IPS-20b (cell line): ENCODE results near the gene ADAMTS8.
"Not testable (repeated sequence)": the region's sequence is repeated elsewhere in the genome, so short reads cannot be mapped to it uniquely, and the experiment has no call there.

Experiments used
- H3K27ac ChIP-seq: one replicate; pipeline ENCODE4 v1.5.1; 2013; ENCODE audit warnings: low read length
- H3K27me3 ChIP-seq: 2 replicates; pipeline ENCODE4 v1.6.1; 2013; ENCODE audit warnings: mild to moderate bottlenecking, low read length, inconsistent platforms; ENCODE audit not compliant: insufficient read depth
- H3K36me3 ChIP-seq: 2 replicates; pipeline ENCODE4 v1.6.1; 2013; ENCODE audit warnings: low read depth, mild to moderate bottlenecking, inconsistent platforms, low read length, moderate library complexity; ENCODE audit not compliant: insufficient read depth
- H3K4me1 ChIP-seq: 2 replicates; pipeline ENCODE4 v1.6.1; 2013; ENCODE audit warnings: mild to moderate bottlenecking, control low read depth, inconsistent platforms, low read length, moderate library complexity; ENCODE audit not compliant: insufficient read depth
- H3K4me3 ChIP-seq: 2 replicates; pipeline ENCODE4 v1.5.1; 2013; ENCODE audit warnings: mild to moderate bottlenecking, low read length, inconsistent platforms
- H3K9ac ChIP-seq: 2 replicates; pipeline ENCODE4 v1.6.1; 2013; ENCODE audit warnings: low read depth, mild to moderate bottlenecking, inconsistent platforms, low read length, moderate library complexity
- H3K9me3 ChIP-seq: 2 replicates; pipeline ENCODE4 v1.6.1; 2013; ENCODE audit warnings: mild to moderate bottlenecking, low read depth, low read length, inconsistent platforms; ENCODE audit not compliant: insufficient read depth

The ADAMTS8 gene

DNA sequence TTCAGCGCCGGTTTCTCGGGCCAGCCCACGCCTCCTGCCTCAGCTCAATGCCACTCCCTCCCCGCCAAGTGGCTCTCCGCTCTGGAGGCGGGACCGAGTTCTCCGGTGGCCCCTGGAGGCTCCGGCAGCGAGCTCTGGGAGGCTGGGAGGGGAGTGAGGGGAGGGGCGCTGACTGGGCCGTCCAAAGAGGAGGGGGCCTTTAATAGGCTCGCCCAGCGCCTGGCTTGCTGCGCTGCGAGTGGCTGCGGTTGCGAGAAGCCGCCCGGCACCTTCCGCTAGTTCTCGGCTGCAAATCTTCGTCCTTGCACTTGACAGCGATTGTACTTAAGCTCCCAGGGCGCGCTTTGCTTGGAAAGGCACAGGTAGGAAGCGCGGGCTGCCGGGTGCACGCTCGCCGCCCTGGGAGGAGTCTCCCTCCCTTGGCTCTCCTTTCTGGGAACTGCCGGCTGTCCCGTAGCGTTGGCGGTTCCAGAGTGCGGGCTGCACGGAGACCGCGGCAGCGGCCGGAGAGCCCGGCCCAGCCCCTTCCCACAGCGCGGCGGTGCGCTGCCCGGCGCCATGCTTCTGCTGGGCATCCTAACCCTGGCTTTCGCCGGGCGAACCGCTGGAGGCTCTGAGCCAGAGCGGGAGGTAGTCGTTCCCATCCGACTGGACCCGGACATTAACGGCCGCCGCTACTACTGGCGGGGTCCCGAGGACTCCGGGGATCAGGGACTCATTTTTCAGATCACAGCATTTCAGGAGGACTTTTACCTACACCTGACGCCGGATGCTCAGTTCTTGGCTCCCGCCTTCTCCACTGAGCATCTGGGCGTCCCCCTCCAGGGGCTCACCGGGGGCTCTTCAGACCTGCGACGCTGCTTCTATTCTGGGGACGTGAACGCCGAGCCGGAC, 20.3 kb upstream of the ADAMTS8 start, which contains the start of gene ADAMTS15:
TSS of gene ADAMTS15 (plus strand) at position 230 of the 894 bp plus-strand sequence. CDS start at position 559, 329 bp downstream.
- H3K27ac ChIP-seq: no peak within 1 kb of the TSS
- H3K36me3 ChIP-seq: no peaks in the 10 kb centered on the region
- H3K9ac ChIP-seq: peak within 1 kb of the TSS; percentile 38; the same call in 1 of the 2 replicates
- H3K9me3 ChIP-seq: no peaks in the 10 kb centered on the region
- H3K4me3 ChIP-seq: peak within 1 kb of the TSS; percentile 76
- H3K4me1 ChIP-seq: 0 out of 2 replicates have a peak, but pooled peaks cover 2% of the 10 kb centered on the region
- H3K27me3 ChIP-seq: peaks cover 80% of the 10 kb centered on the region

- no peak overlapping the region for H3K9ac ChIP-seq
- H3K9me3 ChIP-seq: no peaks in the 10 kb centered on the region
- peak overlapping the region; percentile 76 for H3K4me3 ChIP-seq
- H3K27me3 ChIP-seq: peaks cover 73% of the 10 kb centered on the region
- 0 out of 2 replicates have a peak, but pooled peaks cover 2% of the 10 kb centered on the region for H3K4me1 ChIP-seq
- H3K36me3 ChIP-seq: no peaks in the 10 kb centered on the region
- no peak overlapping the region for H3K27ac ChIP-seq
These were observed 19.6 kb upstream of the ADAMTS8 start for GRCh38 chr11:130448039-130448415.

DNA sequence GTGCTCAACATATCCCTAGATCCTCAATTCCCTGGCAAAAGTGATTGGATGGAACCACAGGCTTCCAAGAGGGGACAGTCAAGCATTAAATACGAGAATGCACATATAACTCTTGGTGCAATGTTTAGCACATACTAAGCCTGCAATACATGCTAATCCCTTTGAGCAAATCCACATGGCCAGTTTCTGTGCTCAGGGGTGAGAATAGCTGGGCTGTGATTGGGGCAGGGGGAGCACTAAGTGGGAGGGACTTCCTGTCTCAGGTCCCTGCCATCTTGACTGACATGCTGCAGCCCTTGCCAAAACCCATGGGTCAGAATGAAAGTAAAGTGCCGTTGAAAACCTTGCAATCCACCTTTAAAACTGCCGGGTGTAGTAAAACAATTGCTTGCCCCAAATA, 17.4 kb upstream of the ADAMTS8 start:
- H3K36me3 ChIP-seq: no peaks in the 10 kb centered on the region
- H3K27me3 ChIP-seq: peaks cover 51% of the 10 kb centered on the region
- no peak overlapping the region for H3K9ac ChIP-seq
- no peak overlapping the region for H3K4me3 ChIP-seq
- H3K4me1 ChIP-seq: 0 out of 2 replicates have a peak, but pooled peaks cover 2% of the 10 kb centered on the region
- no peaks in the 10 kb centered on the region for H3K9me3 ChIP-seq
- no peak overlapping the region for H3K27ac ChIP-seq

- H3K9ac ChIP-seq: no peak overlapping the region
- peaks cover 28% of the 10 kb centered on the region for H3K27me3 ChIP-seq
- no peak overlapping the region for H3K27ac ChIP-seq
- H3K9me3 ChIP-seq: no peaks in the 10 kb centered on the region
- H3K4me3 ChIP-seq: no peak overlapping the region
- H3K4me1 ChIP-seq: no peaks in the 10 kb centered on the region
- no peaks in the 10 kb centered on the region for H3K36me3 ChIP-seq
These were observed 14.3 kb upstream of the ADAMTS8 start for GRCh38 chr11:130442737-130443136.

- H3K27me3 ChIP-seq: peaks cover 19% of the 10 kb centered on the region
- H3K4me3 ChIP-seq: no peak overlapping the region
- no peaks in the 10 kb centered on the region for H3K9me3 ChIP-seq
- no peak overlapping the region for H3K9ac ChIP-seq
- H3K36me3 ChIP-seq: no peaks in the 10 kb centered on the region
- no peak overlapping the region for H3K27ac ChIP-seq
- no peaks in the 10 kb centered on the region for H3K4me1 ChIP-seq
These were observed 13.3 kb upstream of the ADAMTS8 start for GRCh38 chr11:130441719-130442118.

- Histone ChIP-seq H3K27ac (no peak overlapping the region), H3K4me1 (no peaks in the 10 kb centered on the region), H3K9me3 (no peaks in the 10 kb centered on the region), H3K4me3 (no peak overlapping the region), H3K9ac (no peak overlapping the region), H3K27me3 (0 out of 2 replicates have a peak, but pooled peaks cover 3% of the 10 kb centered on the region), H3K36me3 (no peaks in the 10 kb centered on the region)
These were observed 11.5 kb upstream of the ADAMTS8 start for GRCh38 chr11:130439876-130440275.

GRCh38 chr11:130439160-130439519, 10.7 kb upstream of the ADAMTS8 start:
- Histone ChIP-seq H3K4me1 (no peaks in the 10 kb centered on the region), H3K9me3 (no peaks in the 10 kb centered on the region), H3K4me3 (no peak overlapping the region), H3K27ac (no peak overlapping the region), H3K27me3 (0 out of 2 replicates have a peak, but pooled peaks cover 3% of the 10 kb centered on the region), H3K9ac (no peak overlapping the region), H3K36me3 (no peaks in the 10 kb centered on the region)

- H3K27me3 ChIP-seq, H3K36me3 ChIP-seq, H3K27ac ChIP-seq, H3K9ac ChIP-seq, H3K4me1 ChIP-seq, H3K9me3 ChIP-seq, H3K4me3 ChIP-seq: not testable (repeated sequence)
These were observed 10.2 kb upstream of the ADAMTS8 start for GRCh38 chr11:130438401-130439159.

GRCh38 chr11:130437848-130438247, 9.4 kb upstream of the ADAMTS8 start:
- no peak overlapping the region for H3K4me3 ChIP-seq

GRCh38 chr11:130436171-130436570, 7.8 kb upstream of the ADAMTS8 start:
- Histone ChIP-seq H3K27ac (no peak overlapping the region), H3K4me1 (no peaks in the 10 kb centered on the region)

More at GRCh38 chr11:130437848-130438247, 9.4 kb upstream of the ADAMTS8 start:
- Histone ChIP-seq H3K27ac (no peak overlapping the region), H3K9ac (no peak overlapping the region), H3K9me3 (no peaks in the 10 kb centered on the region), H3K4me1 (no peaks in the 10 kb centered on the region), H3K36me3 (no peaks in the 10 kb centered on the region), H3K27me3 (0 out of 2 replicates have a peak, but pooled peaks cover 3% of the 10 kb centered on the region)

GRCh38 chr11:130435671-130436070, 7.3 kb upstream of the ADAMTS8 start:
- Histone ChIP-seq H3K9ac (no peak overlapping the region), H3K36me3 (no peaks in the 10 kb centered on the region), H3K4me1 (no peaks in the 10 kb centered on the region), H3K27me3 (peaks cover 4% of the 10 kb centered on the region; the same call in 1 of the 2 replicates), H3K4me3 (no peak overlapping the region), H3K27ac (no peak overlapping the region), H3K9me3 (no peaks in the 10 kb centered on the region)

More at GRCh38 chr11:130436171-130436570, 7.8 kb upstream of the ADAMTS8 start:
- Histone ChIP-seq H3K4me3 (no peak overlapping the region), H3K9me3 (no peaks in the 10 kb centered on the region), H3K27me3 (0 out of 2 replicates have a peak, but pooled peaks cover 3% of the 10 kb centered on the region), H3K36me3 (no peaks in the 10 kb centered on the region), H3K9ac (no peak overlapping the region)
